Loucy (cell line): ENCODE results near the gene ZDHHC21.

ENCODE experiments used
- CTCF ChIP-seq: fragments of 200-600 bp; sonication (generic); conservative IDR thresholded peaks from 2 replicates; pipeline ENCODE4 v1.5.1; 2014; ENCODE audit warnings: mild to moderate bottlenecking, antibody characterized with exemption, low read length
- EZH2phosphoT487 ChIP-seq: fragments of 200-600 bp; IDR thresholded peaks from 2 replicates; pipeline ENCODE4 v1.6.1; 2018; ENCODE audit warnings: antibody characterized with exemption, mild to moderate bottlenecking, moderate library complexity, borderline replicate concordance

GRCh38 chr9:14730461-14730898, 37.2 kb upstream of the ZDHHC21 start:
- TF ChIP-seq CTCF: no peak
- TF ChIP-seq EZH2phosphoT487: no peak
